Measurements from ENCODE around the gene NEMP1.

The NEMP1 gene

GRCh38 chr12:57107456-57108155 lies 29.0 kb upstream of the NEMP1 start:
- no peak for DNase-seq (ENCODE audit: low spot score)

DNA sequence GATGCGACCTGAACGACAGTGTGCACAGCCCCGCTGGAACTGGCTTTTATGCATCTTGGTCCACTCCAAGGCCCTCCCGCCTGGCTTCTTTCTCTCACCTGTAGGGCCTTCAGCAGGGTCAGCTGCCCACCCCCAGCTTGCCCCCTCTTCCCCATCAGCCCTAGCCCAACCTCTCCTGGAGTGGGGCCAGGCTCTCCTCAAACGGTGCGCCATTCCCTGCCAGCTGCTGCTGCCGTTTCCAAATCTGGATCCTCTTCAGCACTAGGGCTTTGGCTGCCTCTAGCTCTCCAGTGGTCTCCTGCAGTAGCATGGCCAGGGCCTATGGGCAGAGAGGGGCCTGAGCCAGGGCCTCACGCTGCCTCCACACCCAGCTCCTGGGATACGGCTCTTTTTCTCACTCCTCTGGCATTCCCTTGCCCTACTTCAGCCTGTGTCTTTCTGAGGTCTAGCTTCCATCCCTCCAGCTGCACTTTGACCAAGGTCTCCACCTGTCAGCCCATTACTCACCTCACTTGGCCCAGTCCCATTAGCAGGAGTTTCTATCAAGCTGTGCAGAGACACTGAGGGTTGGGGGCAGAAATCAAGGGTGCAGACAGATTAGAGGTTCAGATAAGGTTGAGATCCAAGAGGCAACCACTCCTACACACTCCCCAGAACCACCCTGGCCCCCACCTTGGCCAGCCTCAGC lies 27.6 kb upstream of the NEMP1 start:
- no peak for DNase-seq (ENCODE audit: low spot score)

GRCh38 chr12:57105011-57105753 lies 26.6 kb upstream of the NEMP1 start:
- no peak for DNase-seq (ENCODE audit: low spot score)

GRCh38 chr12:57104292-57104910 lies 25.8 kb upstream of the NEMP1 start:
- DNase-seq (ENCODE audit: low spot score) = no peak

- DNase-seq (ENCODE audit: low spot score) = no peak
Observed at GRCh38 chr12:57103856-57104255, 25.3 kb upstream of the NEMP1 start.

GRCh38 chr12:57101892-57102695 lies 23.5 kb upstream of the NEMP1 start:
- no peak for DNase-seq (ENCODE audit: low spot score)

- DNase-seq (ENCODE audit: low spot score) = no peak
Observed at GRCh38 chr12:57099766-57100165, 21.2 kb upstream of the NEMP1 start.

DNA sequence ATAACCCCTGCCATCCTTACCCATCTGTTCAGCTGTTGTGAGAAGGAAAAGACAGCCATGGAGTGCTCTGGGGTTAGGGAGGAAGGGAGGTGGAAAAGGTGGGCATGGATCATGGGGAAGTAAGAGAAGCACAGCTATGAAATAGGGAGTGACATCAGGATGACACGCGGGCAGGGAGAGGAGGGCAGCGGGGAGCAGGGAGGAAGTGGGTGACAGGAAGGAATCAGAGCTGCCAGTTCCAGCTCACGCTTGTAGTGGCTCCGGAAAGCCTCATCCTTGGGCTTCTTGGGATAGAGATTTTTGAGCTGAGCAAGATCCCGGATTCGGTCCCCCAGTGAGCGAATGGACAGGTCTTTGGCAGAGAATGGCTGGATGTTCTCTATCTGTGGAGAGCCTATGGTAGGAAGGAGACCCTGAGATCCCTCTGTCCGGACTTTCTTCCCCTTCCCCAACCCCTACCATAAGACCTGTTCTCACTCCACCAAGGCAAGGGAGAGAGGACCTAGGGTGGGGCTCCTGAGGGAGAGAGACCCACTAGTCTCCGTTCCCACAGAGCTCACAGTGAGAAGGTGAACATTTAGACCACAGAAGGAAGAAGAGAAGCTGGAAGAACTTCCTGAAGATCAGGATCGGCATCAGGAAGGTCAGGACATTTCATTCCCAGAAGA lies 20.6 kb upstream of the NEMP1 start:
- DNase-seq (ENCODE audit: low spot score) = no peak

GRCh38 chr12:57098546-57098945 lies 20.0 kb upstream of the NEMP1 start:
- no peak for DNase-seq (ENCODE audit: low spot score)

DNA sequence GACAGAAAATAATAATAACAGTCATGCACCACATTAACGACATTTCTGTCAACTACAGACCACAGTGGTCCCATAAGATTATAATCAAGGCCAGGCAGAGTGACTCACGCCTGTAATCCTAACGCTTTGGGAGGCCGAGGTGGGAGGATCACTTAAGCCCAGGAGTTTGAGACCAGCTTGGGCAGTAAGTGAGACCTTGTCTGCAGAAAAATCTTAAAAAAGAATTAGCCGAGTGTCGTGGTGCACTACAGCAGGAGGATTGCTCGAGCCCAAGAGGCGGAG lies 18.9 kb upstream of the NEMP1 start:
- DNase-seq (ENCODE audit: low spot score) = no peak

DNA sequence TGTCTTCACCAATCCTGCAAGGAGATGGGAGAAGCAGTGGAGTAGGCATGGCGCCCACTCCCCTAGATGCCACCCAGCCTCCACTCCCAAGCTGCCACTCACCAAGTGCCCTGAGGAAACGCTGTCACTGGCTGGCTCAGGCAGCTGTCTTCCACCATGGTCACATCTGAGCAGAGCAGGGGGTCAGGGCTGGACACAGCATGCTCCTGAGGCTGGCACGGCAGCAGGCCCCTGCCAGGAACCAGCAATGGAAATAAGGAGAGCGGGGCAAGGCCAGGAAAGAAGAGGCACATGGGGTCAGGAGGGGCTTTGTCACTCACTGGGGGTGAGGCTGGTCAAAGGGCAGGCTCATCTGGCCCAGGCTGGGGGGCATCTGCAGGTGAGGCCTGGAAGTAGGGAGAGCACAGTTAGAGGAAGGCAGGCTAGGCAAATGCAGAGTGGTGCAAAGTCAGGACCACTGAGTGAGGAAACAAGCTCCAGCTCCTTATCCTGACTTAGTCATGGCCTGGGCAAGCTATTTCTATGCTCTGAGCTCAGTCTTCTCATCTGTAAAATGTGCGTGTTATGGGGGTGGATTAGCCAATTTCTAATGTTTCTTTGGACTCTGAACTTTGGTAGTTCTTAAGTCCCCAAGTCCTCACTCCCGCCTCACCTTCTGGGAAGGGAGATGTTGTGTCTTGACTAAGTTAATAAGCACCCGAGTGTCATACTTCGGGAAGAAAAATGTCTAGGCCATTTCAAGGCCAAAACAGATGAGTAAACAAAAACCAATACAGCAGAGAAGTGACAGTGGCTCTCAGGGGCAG lies 18.4 kb upstream of the NEMP1 start:
- no peak for DNase-seq (ENCODE audit: low spot score)

DNA sequence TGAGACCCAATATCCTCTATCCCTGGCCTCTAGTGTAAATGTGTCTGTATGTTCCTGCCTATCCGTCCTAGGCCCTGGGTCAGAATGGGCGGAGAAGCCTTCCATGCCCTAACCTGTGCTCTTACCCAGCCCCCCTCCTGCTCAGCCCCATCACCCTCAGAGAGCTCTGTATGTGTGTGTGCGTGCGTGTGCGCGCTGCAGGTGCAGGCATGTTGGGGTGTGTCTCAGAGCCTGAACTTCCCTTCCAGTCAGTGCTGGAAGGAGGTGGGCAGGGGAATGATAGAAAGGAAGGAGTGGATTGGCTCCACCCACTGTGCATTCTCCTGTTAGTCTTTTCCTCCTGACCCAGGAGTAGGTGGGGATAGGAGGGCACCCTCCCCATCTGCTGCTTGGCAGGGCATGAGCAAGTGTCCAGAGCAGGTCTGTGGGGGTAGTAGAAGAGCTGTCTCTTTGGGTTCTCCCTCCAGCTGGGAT lies 17.5 kb upstream of the NEMP1 start:
- no peak for DNase-seq (ENCODE audit: low spot score)

DNA sequence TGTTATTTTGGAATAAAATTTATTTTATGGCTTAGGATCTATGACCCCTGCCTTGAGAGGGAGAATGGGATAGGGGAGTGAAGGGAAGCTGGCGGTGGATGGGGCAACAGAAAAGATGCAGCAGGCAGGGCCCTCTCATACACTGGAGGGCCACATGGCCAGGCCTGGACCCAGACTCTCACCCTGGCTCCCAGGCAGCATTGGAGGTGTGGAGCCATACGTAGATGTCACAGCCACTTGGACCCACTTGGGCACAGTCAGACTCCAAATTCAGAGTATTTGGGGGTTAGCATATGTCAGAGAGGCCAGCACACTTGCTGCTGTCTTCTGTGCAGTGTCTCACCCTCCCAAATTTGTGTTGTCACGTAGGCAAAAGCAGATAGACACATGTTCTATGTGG lies 16.8 kb upstream of the NEMP1 start:
- no peak for DNase-seq (ENCODE audit: low spot score)

DNA sequence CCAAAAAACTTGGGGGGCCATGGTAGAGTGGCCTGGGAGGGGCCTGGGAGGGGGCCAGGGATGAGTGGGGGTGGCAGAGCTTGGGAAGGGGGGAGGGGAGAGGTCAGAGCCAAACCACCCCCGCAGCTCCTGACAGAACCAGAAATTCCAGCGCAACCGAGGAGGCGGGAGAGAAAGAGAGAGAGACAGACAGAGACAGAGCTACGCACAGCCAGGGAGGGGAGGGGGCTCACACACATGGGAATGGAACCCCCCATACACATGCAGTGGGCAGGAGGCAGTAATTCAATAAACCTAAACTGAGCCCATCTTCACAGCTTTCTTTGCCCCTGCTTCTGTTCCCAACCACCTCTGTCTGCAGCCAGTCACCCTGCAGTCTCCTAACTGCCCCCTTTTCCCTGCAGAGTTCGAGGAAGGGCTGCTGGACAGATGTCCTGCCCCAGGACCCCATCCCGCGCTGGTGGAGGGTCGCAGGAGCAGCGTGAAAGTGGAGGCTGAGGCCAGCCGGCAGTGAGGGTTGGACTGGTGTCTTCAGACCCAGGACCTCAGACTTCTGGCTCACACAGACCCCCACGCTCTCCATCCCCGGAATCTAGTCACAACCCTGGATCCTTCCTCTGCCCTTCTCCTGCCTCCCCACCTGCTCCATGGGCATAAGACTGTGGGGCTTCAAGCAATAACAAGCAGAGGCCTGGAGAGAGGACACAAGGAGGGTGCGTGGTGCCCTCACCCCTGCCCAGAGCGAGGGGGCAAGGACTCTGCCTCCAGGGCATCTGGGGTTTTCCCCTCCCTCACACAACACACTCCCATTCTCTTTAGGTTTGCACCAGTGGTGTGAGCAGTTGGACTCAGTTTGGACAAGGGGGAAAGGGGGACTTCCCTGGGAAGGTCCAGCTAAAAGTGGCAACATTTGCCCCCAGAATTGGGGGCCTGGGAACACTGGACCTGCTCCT lies 15.9 kb upstream of the NEMP1 start:
- DNase-seq (ENCODE audit: low spot score) = no peak

- DNase-seq (ENCODE audit: low spot score) = no peak
Observed at GRCh38 chr12:57093415-57094207, 15.0 kb upstream of the NEMP1 start.

DNA sequence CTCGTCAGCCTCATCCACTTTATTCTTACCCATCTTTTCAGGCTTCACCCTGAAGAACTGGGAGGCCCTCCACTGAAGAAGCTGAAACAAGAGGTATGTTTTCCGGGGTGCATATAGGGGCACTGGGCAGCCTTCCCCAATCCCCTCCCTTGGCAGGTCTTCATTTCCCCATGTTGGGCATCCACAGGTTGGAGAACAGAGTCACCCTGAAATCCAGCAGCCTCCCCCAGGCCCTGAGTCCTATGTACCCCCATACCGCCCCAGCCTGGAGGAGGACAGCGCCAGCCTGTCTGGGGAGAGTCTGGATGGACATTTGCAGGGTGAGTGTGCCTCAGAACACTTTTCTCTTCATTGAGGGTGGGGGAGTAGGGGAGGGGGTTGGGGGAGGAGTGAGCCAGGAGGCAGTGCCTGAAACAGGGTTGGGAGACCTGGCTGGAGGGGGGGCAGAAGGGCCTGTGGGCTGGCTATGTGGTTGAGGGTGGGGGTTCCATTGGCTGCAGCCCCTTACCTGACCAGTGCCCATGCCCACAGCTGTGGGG lies 14.4 kb upstream of the NEMP1 start:
- no peak for DNase-seq (ENCODE audit: low spot score)

DNA sequence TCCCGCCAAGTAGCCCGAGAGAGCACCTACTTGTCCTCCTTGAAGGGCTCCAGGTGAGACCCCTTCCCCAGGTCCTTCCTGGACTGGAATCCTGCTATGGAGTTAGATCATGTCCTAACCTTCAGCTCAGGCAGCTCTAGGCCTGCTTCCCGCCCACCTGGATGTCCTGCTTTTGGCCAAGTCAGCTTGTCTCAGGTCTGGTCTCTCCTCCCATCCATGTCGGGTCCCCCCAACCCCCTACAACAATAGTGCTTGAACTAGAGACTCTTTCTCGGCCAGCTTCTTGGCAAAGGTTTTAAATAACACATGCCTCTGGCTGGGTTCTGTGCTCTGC lies 13.9 kb upstream of the NEMP1 start:
- DNase-seq (ENCODE audit: low spot score) = no peak

Measured in pons (tissue), 1 donor.